Activated CD4-positive, alpha-beta T cell treated with anti-CD3 and anti-CD28 coated beads, Interleukin-2, amount 10 ng/mL, durations not matched to agents 7 days and 5 days (primary cell): ENCODE results near the gene EIF5. TPM values are rescaled to one million over a fixed set of nuclear protein-coding genes. Genes with fewer than 3 reads are reported as not detected.

Experiments
- CTCF ChIA-PET: fragments of 350-600 bp; sonication (Branson Sonifier 250); formaldehyde crosslinking; loops from one replicate; lab custom pipeline; 2021; ENCODE audit warnings: antibody characterized with exemption; lab: Charles Lee
- POLR2A ChIA-PET: fragments of 350-600 bp; sonication (Branson Sonifier 250); formaldehyde crosslinking; loops from one replicate; lab custom pipeline; 2021; ENCODE audit warnings: antibody characterized with exemption; lab: Charles Lee
- DNase-seq: peaks from one replicate; pipeline ENCODE4 v3.0.0-alpha.2; 2020
- H3K27ac Mint-ChIP-seq: one replicate; pipeline ENCODE4 v1.8.0; 2021; ENCODE audit warnings: mild to moderate bottlenecking, moderate library complexity, mixed read lengths
- H3K27me3 Mint-ChIP-seq: one replicate; pipeline ENCODE4 v1.8.0; 2021; ENCODE audit warnings: mixed read lengths
- H3K36me3 Mint-ChIP-seq: one replicate; pipeline ENCODE4 v1.8.0; 2021; ENCODE audit warnings: low read depth, mixed read lengths
- H3K4me1 Mint-ChIP-seq: one replicate; pipeline ENCODE4 v1.8.0; 2021; ENCODE audit warnings: mixed read lengths
- H3K4me3 Mint-ChIP-seq: one replicate; pipeline ENCODE4 v1.8.0; 2021; ENCODE audit warnings: mild to moderate bottlenecking, moderate library complexity, mixed read lengths
- H3K9me3 Mint-ChIP-seq: one replicate; pipeline ENCODE4 v1.8.0; 2021; ENCODE audit warnings: mixed read lengths
- total RNA-seq, 2 experiments: library from RNA; stranded (reverse); gene quantifications; one replicate each; pipeline ENCODE4 v1.2.3, GENCODE V29; 2021

The EIF5 gene
- total RNA-seq, 2 experiments from 2014 or later, result 176 to 179 TPM

GRCh38 chr14:103385929-103386712 lies 52.1 kb downstream of the EIF5 start:
- ChIA-PET CTCF (interaction anchor here (1.2 to 1.6 kb wide), 2 partner anchors 11 to 114 kb away, joined by 3 read pairs; no protein-coding TSS in a partner anchor), POLR2A (no interaction called here)
- DNase-seq, result peak; percentile 41
- peak overlapping the region; percentile 97 for H3K4me3 Mint-ChIP-seq
- H3K4me1 Mint-ChIP-seq, result peaks cover 38% of the 10 kb centered on the region
- no peaks in the 10 kb centered on the region for H3K9me3 Mint-ChIP-seq
- H3K27me3 Mint-ChIP-seq, result no peaks in the 10 kb centered on the region
- peaks cover 13% of the 10 kb centered on the region for H3K36me3 Mint-ChIP-seq
- H3K27ac Mint-ChIP-seq, result peak overlapping the region; percentile 96

- CTCF ChIA-PET, result interaction anchor here (1.1 to 1.8 kb wide), 3 partner anchors 13 to 282 kb away, joined by 3 to 4 read pairs (median 4); no protein-coding TSS in a partner anchor
- peaks cover 38% of the 10 kb centered on the region for H3K4me1 Mint-ChIP-seq
Observed at GRCh38 chr14:103386713-103387329, 52.8 kb downstream of the EIF5 start.

GRCh38 chr14:103388664-103389063 lies 54.6 kb downstream of the EIF5 start:
- no peaks in the 10 kb centered on the region for H3K27me3 Mint-ChIP-seq
- POLR2A ChIA-PET, result no interaction called here

More at GRCh38 chr14:103386713-103387329, 52.8 kb downstream of the EIF5 start:
- Mint-ChIP-seq H3K36me3 (peaks cover 13% of the 10 kb centered on the region), H3K4me3 (peak overlapping the region; percentile 97), H3K27ac (peak overlapping the region; percentile 96), H3K9me3 (no peaks in the 10 kb centered on the region), H3K27me3 (no peaks in the 10 kb centered on the region)
- POLR2A ChIA-PET, result no interaction called here
- no peak for DNase-seq

GRCh38 chr14:103390605-103391004 lies 56.6 kb downstream of the EIF5 start:
- Mint-ChIP-seq H3K27me3 (no peaks in the 10 kb centered on the region), H3K4me3 (no peak overlapping the region), H3K27ac (no peak overlapping the region), H3K9me3 (no peaks in the 10 kb centered on the region), H3K4me1 (peaks cover 52% of the 10 kb centered on the region), H3K36me3 (peaks cover 13% of the 10 kb centered on the region)
- DNase-seq, result no peak
- CTCF ChIA-PET, result interaction anchor here (0.6 to 2.7 kb wide), 12 partner anchors 9 to 106 kb away, joined by 3 to 13 read pairs (median 4); partner anchors contain the start of gene EIF5
- POLR2A ChIA-PET, result interaction anchor here (0.5 kb wide), 1 partner anchor 45 kb away, joined by 3 read pairs; no protein-coding TSS in a partner anchor

More at GRCh38 chr14:103388664-103389063, 54.6 kb downstream of the EIF5 start:
- H3K27ac Mint-ChIP-seq, result no peak overlapping the region
- DNase-seq, result no peak
- peaks cover 40% of the 10 kb centered on the region for H3K4me1 Mint-ChIP-seq
- H3K9me3 Mint-ChIP-seq, result no peaks in the 10 kb centered on the region
- CTCF ChIA-PET, result interaction anchor here (1.8 kb wide), 1 partner anchor 11 kb away, joined by 4 read pairs; no protein-coding TSS in a partner anchor
- H3K36me3 Mint-ChIP-seq, result peaks cover 13% of the 10 kb centered on the region
- H3K4me3 Mint-ChIP-seq, result no peak overlapping the region

- no peak overlapping the region for H3K4me3 Mint-ChIP-seq
- DNase-seq, result peak; percentile 68
- H3K27me3 Mint-ChIP-seq, result no peaks in the 10 kb centered on the region
- peaks cover 11% of the 10 kb centered on the region for H3K36me3 Mint-ChIP-seq
- no peaks in the 10 kb centered on the region for H3K9me3 Mint-ChIP-seq
- CTCF ChIA-PET, result interaction anchor here (0.6 to 2.7 kb wide), 10 partner anchors 9 to 105 kb away, joined by 3 to 13 read pairs (median 4); no protein-coding TSS in a partner anchor
- H3K27ac Mint-ChIP-seq, result no peak overlapping the region
- POLR2A ChIA-PET, result interaction anchor here (0.5 kb wide), 1 partner anchor 45 kb away, joined by 3 read pairs; no protein-coding TSS in a partner anchor
- H3K4me1 Mint-ChIP-seq, result peaks cover 56% of the 10 kb centered on the region
Observed at GRCh38 chr14:103391048-103391447, 57.0 kb downstream of the EIF5 start.

- Mint-ChIP-seq H3K4me3 (no peak overlapping the region), H3K36me3 (peaks cover 3% of the 10 kb centered on the region), H3K27ac (no peak overlapping the region), H3K27me3 (no peaks in the 10 kb centered on the region), H3K4me1 (peaks cover 59% of the 10 kb centered on the region), H3K9me3 (no peaks in the 10 kb centered on the region)
- ChIA-PET POLR2A (no interaction called here), CTCF (no interaction called here)
- DNase-seq, result no peak
Observed at GRCh38 chr14:103392106-103392505, 58.1 kb downstream of the EIF5 start.

GRCh38 chr14:103392572-103392971 lies 58.5 kb downstream of the EIF5 start:
- H3K36me3 Mint-ChIP-seq, result peaks cover 2% of the 10 kb centered on the region
- DNase-seq, result no peak
- H3K9me3 Mint-ChIP-seq, result no peaks in the 10 kb centered on the region
- H3K27me3 Mint-ChIP-seq, result no peaks in the 10 kb centered on the region
- no peak overlapping the region for H3K4me3 Mint-ChIP-seq
- peaks cover 57% of the 10 kb centered on the region for H3K4me1 Mint-ChIP-seq
- POLR2A ChIA-PET, result no interaction called here
- CTCF ChIA-PET, result interaction anchor here (0.6 to 1.3 kb wide), 3 partner anchors 15 to 287 kb away, joined by 3 to 4 read pairs (median 3); no protein-coding TSS in a partner anchor
- H3K27ac Mint-ChIP-seq, result no peak overlapping the region

- Mint-ChIP-seq H3K9me3 (no peaks in the 10 kb centered on the region), H3K27ac (no peak overlapping the region)
- POLR2A ChIA-PET, result no interaction called here
Observed at GRCh38 chr14:103393070-103393469, 59.0 kb downstream of the EIF5 start.

GRCh38 chr14:103393676-103394626 lies 59.9 kb downstream of the EIF5 start:
- H3K4me1 Mint-ChIP-seq, result peaks cover 56% of the 10 kb centered on the region
- no peak overlapping the region for H3K4me3 Mint-ChIP-seq
- no peaks in the 10 kb centered on the region for H3K27me3 Mint-ChIP-seq
- H3K27ac Mint-ChIP-seq, result peak overlapping the region; percentile 77
- peaks cover 3% of the 10 kb centered on the region for H3K36me3 Mint-ChIP-seq
- no peaks in the 10 kb centered on the region for H3K9me3 Mint-ChIP-seq
- peak; percentile 24 for DNase-seq
- ChIA-PET POLR2A (interaction anchor here (0.6 kb wide), 1 partner anchor 48 kb away, joined by 3 read pairs; no protein-coding TSS in a partner anchor), CTCF (interaction anchor here (0.6 to 1.5 kb wide), 9 partner anchors 10 to 602 kb away, joined by 3 to 5 read pairs (median 3); no protein-coding TSS in a partner anchor)

More at GRCh38 chr14:103393070-103393469, 59.0 kb downstream of the EIF5 start:
- Mint-ChIP-seq H3K36me3 (peaks cover 2% of the 10 kb centered on the region), H3K27me3 (no peaks in the 10 kb centered on the region), H3K4me1 (peaks cover 57% of the 10 kb centered on the region), H3K4me3 (no peak overlapping the region)
- CTCF ChIA-PET, result interaction anchor here (0.6 to 1.4 kb wide), 6 partner anchors 15 to 288 kb away, joined by 3 to 4 read pairs (median 3); no protein-coding TSS in a partner anchor
- no peak for DNase-seq
